K562 (cell line): Measurements from ENCODE around the gene SERTAD1.

ENCODE experiments used
- PCBP1 ChIP-seq: fragments of 200-400 bp; formaldehyde crosslinking; IDR thresholded peaks from 2 replicates; pipeline ENCODE4 v1.6.1; 2018; ENCODE audit warnings: mild to moderate bottlenecking, low read depth, low read length; ENCODE audit not compliant: poor library complexity, severe bottlenecking
- ZNF551 ChIP-seq: fragments of 250-450 bp; sonication (Bioruptor Pico); IDR thresholded peaks from 2 replicates; pipeline ENCODE4 v1.5.0; 2021; ENCODE audit warnings: mild to moderate bottlenecking, moderate library complexity

GRCh38 chr19:40374084-40374483 lies 51.7 kb downstream of the SERTAD1 start:
- TF ChIP-seq ZNF551 (CRISPR knock-in tag) (no peak), PCBP1 (no peak)
